Neutrophil (primary cell): ENCODE data around the gene PLXNA4.

Source experiments
- H3K27ac ChIP-seq: fragments of 200-600 bp; sonication (generic); 2 replicates; pipeline ENCODE4 v1.5.1; 2016; ENCODE audit warnings: mild to moderate bottlenecking, moderate library complexity
- H3K27me3 ChIP-seq: fragments of 200-600 bp; sonication (generic); 2 replicates; pipeline ENCODE4 v1.6.0; 2016; ENCODE audit warnings: mild to moderate bottlenecking
- H3K36me3 ChIP-seq: fragments of 200-600 bp; sonication (generic); 2 replicates; pipeline ENCODE4 v1.5.1; 2017
- H3K4me1 ChIP-seq, 2 experiments: fragments of 200-600 bp in 1 of 2; sonication (generic) in 1 of 2; 1 replicate in 1 of 2; 2 replicates in 1 of 2; pipeline versions ENCODE4 v1.5.1 to v1.6.1; 2013 to 2016; ENCODE audit warnings: low read depth in 1 of 2, low read length in 1 of 2, mild to moderate bottlenecking in 1 of 2, moderate library complexity in 1 of 2; ENCODE audit not compliant: control insufficient read depth in 1 of 2, insufficient read depth in 1 of 2
- H3K4me3 ChIP-seq, 2 experiments: fragments of 200-600 bp in 1 of 2; sonication (generic) in 1 of 2; 1 replicate in 1 of 2; 2 replicates in 1 of 2; pipeline ENCODE4 v1.5.1; 2013 to 2016; ENCODE audit warnings: low read depth in 1 of 2, low read length in 1 of 2, mild to moderate bottlenecking in 1 of 2, moderate library complexity in 1 of 2
- H3K9me3 ChIP-seq: fragments of 200-600 bp; sonication (generic); 2 replicates; pipeline ENCODE4 v1.5.1; 2016
- CTCF ChIP-seq: fragments of 200-600 bp; sonication (generic); IDR thresholded peaks from 2 replicates; pipeline ENCODE4 v1.5.1; 2016; ENCODE audit warnings: antibody characterized with exemption

PLXNA4 gene

GRCh38 chr7:132110692-132111091 lies 465.6 kb downstream of the PLXNA4 start:
- no peak overlapping the region for H3K4me3 ChIP-seq
- no peaks in the 10 kb centered on the region for H3K27me3 ChIP-seq
- H3K36me3 ChIP-seq, result no peaks in the 10 kb centered on the region
- no peak for TF ChIP-seq CTCF
- no peaks in the 10 kb centered on the region for H3K9me3 ChIP-seq
- no peaks in the 10 kb centered on the region for H3K4me1 ChIP-seq
- no peak overlapping the region for H3K27ac ChIP-seq

- Histone ChIP-seq H3K27me3 (no peaks in the 10 kb centered on the region), H3K27ac (no peak overlapping the region)
- TF ChIP-seq CTCF, result no peak
Measured at GRCh38 chr7:132109769-132110168, 466.5 kb downstream of the PLXNA4 start.

GRCh38 chr7:132108563-132108962 lies 467.7 kb downstream of the PLXNA4 start:
- no peak overlapping the region for H3K27ac ChIP-seq
- TF ChIP-seq CTCF, result no peak

More at GRCh38 chr7:132109769-132110168, 466.5 kb downstream of the PLXNA4 start:
- Histone ChIP-seq H3K4me3 (no peak overlapping the region), H3K9me3 (no peaks in the 10 kb centered on the region), H3K36me3 (no peaks in the 10 kb centered on the region), H3K4me1 (no peaks in the 10 kb centered on the region)

GRCh38 chr7:132106491-132106890 lies 469.8 kb downstream of the PLXNA4 start:
- no peaks in the 10 kb centered on the region for H3K27me3 ChIP-seq
- no peak for TF ChIP-seq CTCF

More at GRCh38 chr7:132108563-132108962, 467.7 kb downstream of the PLXNA4 start:
- Histone ChIP-seq H3K27me3 (no peaks in the 10 kb centered on the region), H3K4me3 (no peak overlapping the region), H3K36me3 (no peaks in the 10 kb centered on the region), H3K9me3 (no peaks in the 10 kb centered on the region), H3K4me1 (no peaks in the 10 kb centered on the region)

GRCh38 chr7:132105096-132105495 lies 471.2 kb downstream of the PLXNA4 start:
- H3K27ac ChIP-seq, result no peak overlapping the region

More at GRCh38 chr7:132106491-132106890, 469.8 kb downstream of the PLXNA4 start:
- Histone ChIP-seq H3K36me3 (no peaks in the 10 kb centered on the region), H3K4me1 (no peaks in the 10 kb centered on the region), H3K27ac (no peak overlapping the region), H3K9me3 (no peaks in the 10 kb centered on the region), H3K4me3 (no peak overlapping the region)

More at GRCh38 chr7:132105096-132105495, 471.2 kb downstream of the PLXNA4 start:
- TF ChIP-seq CTCF, result no peak
- no peaks in the 10 kb centered on the region for H3K9me3 ChIP-seq
- no peak overlapping the region for H3K4me3 ChIP-seq
- H3K36me3 ChIP-seq, result no peaks in the 10 kb centered on the region
- no peaks in the 10 kb centered on the region for H3K4me1 ChIP-seq
- H3K27me3 ChIP-seq, result no peaks in the 10 kb centered on the region
